GM21526 (cell line): ENCODE results near the gene HS3ST3A1.

ENCODE experiments used
- ATAC-seq: cut with Tn5 transposase; IDR thresholded peaks from one replicate; pipeline ENCODE4 v1.9.1; 2021; ENCODE audit warnings: moderate library complexity; ENCODE audit not compliant: unreplicated experiment, low FRiP score

Gene HS3ST3A1

DNA sequence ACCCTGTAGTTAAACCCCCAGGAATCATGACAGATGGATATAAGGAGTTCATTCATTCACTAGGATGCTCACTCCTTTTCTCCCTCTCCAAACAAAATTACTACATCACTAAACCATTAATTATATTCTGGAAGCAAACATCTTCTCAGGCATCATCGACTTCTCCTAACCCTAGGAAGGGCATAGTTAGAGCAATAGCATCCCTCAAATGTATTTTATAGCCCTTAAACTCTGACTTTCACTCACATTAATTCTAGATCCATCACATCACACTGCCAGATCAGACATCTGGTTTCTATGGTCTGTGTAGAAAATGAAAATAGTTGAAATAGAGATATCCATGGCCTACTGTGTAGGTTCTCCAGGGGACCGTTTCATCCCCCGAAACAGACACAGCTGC, 143.9 kb downstream of the HS3ST3A1 start:
- ATAC-seq = no peak
